WTC11 (cell line): Measurements from ENCODE around the gene PDSS2.

Experiments used
- JUN ChIP-seq: sonication (generic); formaldehyde crosslinking; IDR thresholded peaks from 2 replicates; pipeline ENCODE4 v1.8.0; 2023; ENCODE audit warnings: mild to moderate bottlenecking, missing genetic modification reagents
- NR1H2 ChIP-seq: sonication (generic); formaldehyde crosslinking; IDR thresholded peaks from 2 replicates; pipeline ENCODE4 v1.9.0; 2021; ENCODE audit warnings: mild to moderate bottlenecking, moderate library complexity, missing genetic modification reagents
- TF ChIP-seq, protein P1 (sequence below): sonication (generic); formaldehyde crosslinking; IDR thresholded peaks from 2 replicates; pipeline ENCODE4 v1.8.0; 2022; ENCODE audit warnings: mild to moderate bottlenecking, missing genetic modification reagents

- TF ChIP-seq JUN (no peak), NR1H2 (CRISPR knock-in tag) (no peak)
- TF ChIP-seq, protein P1, sequence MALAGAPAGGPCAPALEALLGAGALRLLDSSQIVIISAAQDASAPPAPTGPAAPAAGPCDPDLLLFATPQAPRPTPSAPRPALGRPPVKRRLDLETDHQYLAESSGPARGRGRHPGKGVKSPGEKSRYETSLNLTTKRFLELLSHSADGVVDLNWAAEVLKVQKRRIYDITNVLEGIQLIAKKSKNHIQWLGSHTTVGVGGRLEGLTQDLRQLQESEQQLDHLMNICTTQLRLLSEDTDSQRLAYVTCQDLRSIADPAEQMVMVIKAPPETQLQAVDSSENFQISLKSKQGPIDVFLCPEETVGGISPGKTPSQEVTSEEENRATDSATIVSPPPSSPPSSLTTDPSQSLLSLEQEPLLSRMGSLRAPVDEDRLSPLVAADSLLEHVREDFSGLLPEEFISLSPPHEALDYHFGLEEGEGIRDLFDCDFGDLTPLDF (CRISPR knock-in tag) = no peak
Measured at GRCh38 chr6:107114926-107115694, 344.3 kb downstream of the PDSS2 start, which contains the start of gene BEND3.
